ENCODE data around the gene SLC49A4. TPM values are rescaled to one million over a fixed set of nuclear protein-coding genes. Genes with fewer than 3 reads are reported as not detected.

Gene SLC49A4
- polyA plus RNA-seq, 2 of the 4 experiments (the other 2 are of a cell fraction) = 11.1 to 16.2 TPM

DNA sequence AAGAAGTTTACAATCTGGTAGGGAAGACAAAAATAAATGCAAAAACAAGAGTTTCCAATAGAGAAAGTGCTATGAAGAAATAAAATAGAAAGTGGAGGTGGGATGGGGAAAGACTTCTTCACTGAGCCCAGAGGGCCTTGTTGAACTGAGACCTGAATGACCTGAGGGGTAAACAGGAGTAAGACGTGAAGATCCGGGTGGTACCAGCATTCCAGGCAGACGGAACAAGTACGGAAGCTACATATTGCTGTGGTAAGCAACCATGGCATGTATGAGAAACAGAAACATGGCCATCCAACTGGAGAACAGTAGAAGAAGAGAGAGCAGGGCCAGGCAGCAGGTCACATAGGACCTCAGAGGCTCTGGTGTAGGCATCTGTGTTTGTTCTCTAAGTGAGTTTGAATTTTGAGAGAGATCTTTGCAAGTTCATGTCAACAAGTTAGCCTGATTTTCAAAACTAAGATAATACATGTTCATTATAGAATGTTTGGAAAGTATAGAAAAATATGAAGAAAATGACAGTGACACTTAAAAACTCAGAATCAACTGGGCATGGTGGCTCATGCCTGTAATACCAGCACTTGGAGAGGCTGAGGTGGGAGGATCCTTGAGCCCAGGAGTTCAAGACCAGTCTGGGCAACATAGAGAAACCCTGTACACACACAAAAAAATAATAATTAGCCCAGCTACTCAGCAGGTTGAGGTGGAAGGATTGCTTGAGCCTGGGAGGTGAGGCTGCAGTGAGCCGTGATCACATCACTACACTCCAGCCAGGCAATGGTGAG, 64.3 kb downstream of the SLC49A4 start:
- POLR2A ChIA-PET = no interaction called here

DNA sequence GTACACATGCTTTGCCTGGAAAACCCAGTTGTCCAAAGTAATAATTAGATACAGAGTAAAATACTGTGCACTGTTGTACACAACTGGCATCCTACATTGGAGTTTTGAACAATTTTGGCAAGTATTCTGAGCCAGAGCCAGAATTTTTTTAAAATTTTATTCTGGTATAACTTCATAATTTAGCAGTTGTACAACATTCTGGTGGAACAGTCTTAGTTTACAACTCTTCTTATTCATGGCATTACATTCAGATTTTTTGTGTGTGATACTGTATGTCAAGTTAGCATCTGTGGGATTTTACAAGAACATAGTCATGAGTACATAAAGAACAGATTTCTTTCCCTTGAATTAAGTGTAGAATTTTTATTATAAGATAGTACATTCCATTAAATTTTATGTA, 67.5 kb downstream of the SLC49A4 start:
- FAIRE-seq = no peak
- DNase-seq (ENCODE audit: low read depth in 1 of 2, low spot score in 1 of 2) = no peak
- no peak for ATAC-seq
- ChIA-PET POLR2A (no interaction called here), CTCF (interaction anchor here (1.4 kb wide), 1 partner anchor 22 kb away, joined by 3 read pairs; no protein-coding TSS in a partner anchor)
- no peak overlapping the region for H3K4me2 ChIP-seq
- no peak overlapping the region for H3K27ac ChIP-seq
- no peak overlapping the region for H3K4me3 ChIP-seq
- no peak for TF ChIP-seq ZSCAN20 (CRISPR knock-in tag; IDR thresholded peaks at IDR 0.05)
- TF ChIP-seq CHD4 (IDR thresholded peaks at IDR 0.05; ENCODE audit: borderline replicate concordance) = no peak
- TF ChIP-seq, protein P1, sequence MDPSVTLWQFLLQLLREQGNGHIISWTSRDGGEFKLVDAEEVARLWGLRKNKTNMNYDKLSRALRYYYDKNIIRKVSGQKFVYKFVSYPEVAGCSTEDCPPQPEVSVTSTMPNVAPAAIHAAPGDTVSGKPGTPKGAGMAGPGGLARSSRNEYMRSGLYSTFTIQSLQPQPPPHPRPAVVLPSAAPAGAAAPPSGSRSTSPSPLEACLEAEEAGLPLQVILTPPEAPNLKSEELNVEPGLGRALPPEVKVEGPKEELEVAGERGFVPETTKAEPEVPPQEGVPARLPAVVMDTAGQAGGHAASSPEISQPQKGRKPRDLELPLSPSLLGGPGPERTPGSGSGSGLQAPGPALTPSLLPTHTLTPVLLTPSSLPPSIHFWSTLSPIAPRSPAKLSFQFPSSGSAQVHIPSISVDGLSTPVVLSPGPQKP (IDR thresholded peaks at IDR 0.05; ENCODE audit: low read depth, low read length) = no peak
- TF ChIP-seq, protein P2, sequence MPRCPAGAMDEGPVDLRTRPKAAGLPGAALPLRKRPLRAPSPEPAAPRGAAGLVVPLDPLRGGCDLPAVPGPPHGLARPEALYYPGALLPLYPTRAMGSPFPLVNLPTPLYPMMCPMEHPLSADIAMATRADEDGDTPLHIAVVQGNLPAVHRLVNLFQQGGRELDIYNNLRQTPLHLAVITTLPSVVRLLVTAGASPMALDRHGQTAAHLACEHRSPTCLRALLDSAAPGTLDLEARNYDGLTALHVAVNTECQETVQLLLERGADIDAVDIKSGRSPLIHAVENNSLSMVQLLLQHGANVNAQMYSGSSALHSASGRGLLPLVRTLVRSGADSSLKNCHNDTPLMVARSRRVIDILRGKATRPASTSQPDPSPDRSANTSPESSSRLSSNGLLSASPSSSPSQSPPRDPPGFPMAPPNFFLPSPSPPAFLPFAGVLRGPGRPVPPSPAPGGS (IDR thresholded peaks at IDR 0.05) = no peak
- TF ChIP-seq NR3C1 (IDR thresholded peaks at IDR 0.05) = no peak
- no peak for TF ChIP-seq FOSL2 (IDR thresholded peaks at IDR 0.05)
- TF ChIP-seq FOSL2 (CRISPR knock-in tag; IDR thresholded peaks at IDR 0.05) = no peak
- no peak for TF ChIP-seq ZC3H11A (IDR thresholded peaks at IDR 0.05)
- TF ChIP-seq EHF (CRISPR knock-in tag; IDR thresholded peaks at IDR 0.05) = no peak
- TF ChIP-seq POLR2AphosphoS2 (conservative IDR thresholded peaks at IDR 0.05; ENCODE audit: low read length) = no peak
- H3K9me3 ChIP-seq = no peaks in the 10 kb centered on the region
- H3K4me1 ChIP-seq = no peaks in the 10 kb centered on the region

More for the DNA sequence above, 64.3 kb downstream of the SLC49A4 start:
- DNase-seq (ENCODE audit: low read depth in 1 of 2, low spot score in 1 of 2) (no peak), FAIRE-seq (no peak), ATAC-seq (no peak)
- Histone ChIP-seq H3K4me2 (no peak overlapping the region), H3K4me3 (no peak overlapping the region), H3K4me1 (no peaks in the 10 kb centered on the region), H3K27ac (no peak overlapping the region), H3K9me3 (no peaks in the 10 kb centered on the region)
- CTCF ChIA-PET = interaction anchor here (1.0 to 1.8 kb wide), 3 partner anchors 14 to 169 kb away, joined by 3 to 5 read pairs (median 4); partner anchors contain the start of gene SEMA5B
- TF ChIP-seq GATA3 (IDR thresholded peaks at IDR 0.05; ENCODE audit: borderline replicate concordance) = no peak
- TF ChIP-seq CEBPB (IDR thresholded peaks at IDR 0.05) = no peak
- TF ChIP-seq CHD2 (IDR thresholded peaks at IDR 0.05; ENCODE audit: low read length, partially characterized antibody) = no peak
- no peak for TF ChIP-seq HDAC2 (IDR thresholded peaks at IDR 0.05)
- TF ChIP-seq, protein P3, sequence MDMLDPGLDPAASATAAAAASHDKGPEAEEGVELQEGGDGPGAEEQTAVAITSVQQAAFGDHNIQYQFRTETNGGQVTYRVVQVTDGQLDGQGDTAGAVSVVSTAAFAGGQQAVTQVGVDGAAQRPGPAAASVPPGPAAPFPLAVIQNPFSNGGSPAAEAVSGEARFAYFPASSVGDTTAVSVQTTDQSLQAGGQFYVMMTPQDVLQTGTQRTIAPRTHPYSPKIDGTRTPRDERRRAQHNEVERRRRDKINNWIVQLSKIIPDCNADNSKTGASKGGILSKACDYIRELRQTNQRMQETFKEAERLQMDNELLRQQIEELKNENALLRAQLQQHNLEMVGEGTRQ (IDR thresholded peaks at IDR 0.05) = no peak
- TF ChIP-seq ZFP36 (IDR thresholded peaks at IDR 0.05; ENCODE audit: borderline replicate concordance, partially characterized antibody) = no peak
- TF ChIP-seq HEYL (CRISPR knock-in tag; IDR thresholded peaks at IDR 0.05) = no peak
- no peak for TF ChIP-seq TP53 (CRISPR knock-in tag; IDR thresholded peaks at IDR 0.05)
- TF ChIP-seq ZC3H11A (IDR thresholded peaks at IDR 0.05) = no peak
- TF ChIP-seq SREBF2 (IDR thresholded peaks at IDR 0.05) = no peak
- TF ChIP-seq FOSL2 (IDR thresholded peaks at IDR 0.05) = no peak
- TF ChIP-seq FOSL2 (CRISPR knock-in tag; IDR thresholded peaks at IDR 0.05) = no peak
- TF ChIP-seq, protein P4, sequence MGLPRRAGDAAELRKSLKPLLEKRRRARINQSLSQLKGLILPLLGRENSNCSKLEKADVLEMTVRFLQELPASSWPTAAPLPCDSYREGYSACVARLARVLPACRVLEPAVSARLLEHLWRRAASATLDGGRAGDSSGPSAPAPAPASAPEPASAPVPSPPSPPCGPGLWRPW (IDR thresholded peaks at IDR 0.05) = no peak
- TF ChIP-seq, protein P5, sequence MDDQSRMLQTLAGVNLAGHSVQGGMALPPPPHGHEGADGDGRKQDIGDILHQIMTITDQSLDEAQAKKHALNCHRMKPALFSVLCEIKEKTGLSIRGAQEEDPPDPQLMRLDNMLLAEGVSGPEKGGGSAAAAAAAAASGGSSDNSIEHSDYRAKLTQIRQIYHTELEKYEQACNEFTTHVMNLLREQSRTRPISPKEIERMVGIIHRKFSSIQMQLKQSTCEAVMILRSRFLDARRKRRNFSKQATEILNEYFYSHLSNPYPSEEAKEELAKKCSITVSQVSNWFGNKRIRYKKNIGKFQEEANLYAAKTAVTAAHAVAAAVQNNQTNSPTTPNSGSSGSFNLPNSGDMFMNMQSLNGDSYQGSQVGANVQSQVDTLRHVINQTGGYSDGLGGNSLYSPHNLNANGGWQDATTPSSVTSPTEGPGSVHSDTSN (IDR thresholded peaks at IDR 0.05) = no peak
- TF ChIP-seq EP300 (IDR thresholded peaks at IDR 0.05) = no peak
- TF ChIP-seq EHMT2 (IDR thresholded peaks at IDR 0.05; ENCODE audit: low read depth) = no peak
- no peak for TF ChIP-seq NFE2L2 (conservative IDR thresholded peaks at IDR 0.05; ENCODE audit: low read length)
- WGBS (ENCODE audit: missing lambda C conversion rate) = 97% methylated on average over 5 of the region's 5 CpGs

All from A549 (cell line).